Activated naive CD4-positive, alpha-beta T cell treated with anti-CD3 and anti-CD28 coated beads, Interleukin-2, amount 10 ng/mL, durations not matched to agents 5 hours and 36 hours (primary cell): ENCODE measurements around the gene SLITRK1. TPM values are rescaled to one million over a fixed set of nuclear protein-coding genes. Genes with fewer than 3 reads are reported as not detected.

Experiments used
- total RNA-seq, 2 experiments: library from RNA; stranded (reverse); gene quantifications; one replicate each; pipeline ENCODE4 v1.2.3, GENCODE V29; 2021

Gene SLITRK1
- not detected for total RNA-seq

GRCh38 chr13:83881917-83882605 lies at the start of gene SLITRK1:
SLITRK1 (minus strand) TSS chr13:83882474; CDS start chr13:83881507, 967 bp downstream.

